Gastrocnemius medialis (tissue), 4 donors: ENCODE measurements around the gene MARCHF10.

ENCODE experiments used
- POLR2A ChIP-seq, 2 donors: fragments of 450-650 bp; IDR thresholded peaks; one replicate each; pipeline ENCODE4 v1.6.1; 2017; ENCODE audit warnings: antibody characterized with exemption in 2 of 2, mild to moderate bottlenecking in 2 of 2, moderate library complexity in 2 of 2
- TF ChIP-seq, protein P1 (sequence below), 5 experiments: fragments of 450-650 bp in 3 of 5; fragments of 200-600 bp in 2 of 5; sonication (generic) in 2 of 5; IDR thresholded peaks in 4 of 5; conservative IDR thresholded peaks in 1 of 5; 1 replicate in 4 of 5; 2 replicates in 1 of 5; pipeline ENCODE4 v1.5.1; 2016 to 2019; ENCODE audit warnings: antibody characterized with exemption in 5 of 5, mild to moderate bottlenecking in 3 of 5, moderate library complexity in 3 of 5

DNA sequence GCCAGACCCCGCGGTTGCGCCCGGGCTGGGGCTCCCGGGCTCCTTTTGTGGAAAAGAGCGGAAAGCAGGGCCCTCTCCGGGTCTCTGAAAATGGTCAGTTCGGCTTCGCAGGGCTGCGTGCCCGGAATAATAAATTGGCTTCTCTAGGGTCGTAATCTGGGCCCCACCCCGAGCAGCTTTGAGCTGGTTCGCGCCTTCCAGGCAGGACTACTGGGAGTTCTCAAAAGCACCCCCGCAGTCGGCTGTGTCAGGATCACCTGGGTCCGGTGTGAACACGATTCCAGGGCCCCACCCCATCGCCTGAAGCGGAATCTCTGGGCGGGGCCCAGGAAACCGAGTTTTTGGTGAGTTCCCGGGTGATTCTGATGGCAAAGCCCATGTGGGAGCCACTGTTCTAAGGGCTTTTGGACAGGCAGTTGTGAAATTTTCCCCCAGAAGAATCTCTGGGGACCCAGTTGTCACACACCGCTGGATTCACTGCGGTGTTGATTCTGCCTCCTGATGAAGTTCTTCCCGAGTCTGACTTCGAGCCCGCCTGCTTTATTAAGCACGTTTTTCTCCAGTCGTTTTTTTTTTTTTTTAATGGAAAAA is 103.6 kb downstream of the MARCHF10 start:
- TF ChIP-seq, protein P1, sequence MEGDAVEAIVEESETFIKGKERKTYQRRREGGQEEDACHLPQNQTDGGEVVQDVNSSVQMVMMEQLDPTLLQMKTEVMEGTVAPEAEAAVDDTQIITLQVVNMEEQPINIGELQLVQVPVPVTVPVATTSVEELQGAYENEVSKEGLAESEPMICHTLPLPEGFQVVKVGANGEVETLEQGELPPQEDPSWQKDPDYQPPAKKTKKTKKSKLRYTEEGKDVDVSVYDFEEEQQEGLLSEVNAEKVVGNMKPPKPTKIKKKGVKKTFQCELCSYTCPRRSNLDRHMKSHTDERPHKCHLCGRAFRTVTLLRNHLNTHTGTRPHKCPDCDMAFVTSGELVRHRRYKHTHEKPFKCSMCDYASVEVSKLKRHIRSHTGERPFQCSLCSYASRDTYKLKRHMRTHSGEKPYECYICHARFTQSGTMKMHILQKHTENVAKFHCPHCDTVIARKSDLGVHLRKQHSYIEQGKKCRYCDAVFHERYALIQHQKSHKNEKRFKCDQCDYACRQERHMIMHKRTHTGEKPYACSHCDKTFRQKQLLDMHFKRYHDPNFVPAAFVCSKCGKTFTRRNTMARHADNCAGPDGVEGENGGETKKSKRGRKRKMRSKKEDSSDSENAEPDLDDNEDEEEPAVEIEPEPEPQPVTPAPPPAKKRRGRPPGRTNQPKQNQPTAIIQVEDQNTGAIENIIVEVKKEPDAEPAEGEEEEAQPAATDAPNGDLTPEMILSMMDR (IDR thresholded peaks at IDR 0.05 in 4 of 5, conservative IDR thresholded peaks at IDR 0.05 in 1 of 5): no peak
- TF ChIP-seq POLR2A (IDR thresholded peaks at IDR 0.05): no peak
